ENCODE results near the gene DRD3.

Gene DRD3

GRCh38 chr3:114178770-114179368 lies at the start of gene DRD3:
Gene DRD3 (minus strand): TSS chr3:114179052. CDS start chr3:114171992, 7,060 bp downstream.
- no peak for DNase-seq (ENCODE audit: low read depth)
- TF ChIP-seq CTCF (IDR thresholded peaks at IDR 0.05; ENCODE audit: low read depth, low read length, missing control alignments), result no peak
- no peak within 1 kb of the TSS for H3K4me3 ChIP-seq (ENCODE audit: low read depth, low read length)

- no peak for DNase-seq (ENCODE audit: low read depth)
- no peak overlapping the region for H3K4me3 ChIP-seq (ENCODE audit: low read depth, low read length)
- TF ChIP-seq CTCF (IDR thresholded peaks at IDR 0.05; ENCODE audit: low read depth, low read length, missing control alignments), result no peak
Observed at GRCh38 chr3:114227076-114227475, 48.2 kb upstream of the DRD3 start.

DNA sequence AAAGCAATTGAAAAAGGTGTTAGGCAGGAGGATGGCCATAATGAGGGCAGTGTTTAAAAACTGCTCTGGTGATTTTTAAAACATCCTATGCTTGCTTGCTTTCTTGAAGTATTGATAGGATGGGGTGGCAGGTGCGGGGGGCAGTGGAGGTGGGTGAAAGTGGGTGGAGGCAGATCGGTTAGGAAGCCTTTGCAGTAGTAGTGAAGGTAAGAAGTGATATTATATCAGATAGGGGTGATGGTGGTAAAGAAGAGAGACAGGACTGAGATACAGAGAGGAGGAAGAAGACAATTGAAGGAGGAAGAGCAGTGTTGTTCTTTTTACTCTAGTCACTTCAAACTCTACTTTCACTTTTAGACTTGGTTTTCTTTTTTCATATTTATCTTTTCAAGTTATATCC lies 47.5 kb upstream of the DRD3 start:
- no peak for TF ChIP-seq CTCF (IDR thresholded peaks at IDR 0.05; ENCODE audit: low read depth, low read length, missing control alignments)
- no peak overlapping the region for H3K4me3 ChIP-seq (ENCODE audit: low read depth, low read length)
- no peak for DNase-seq (ENCODE audit: low read depth)

- no peak for DNase-seq (ENCODE audit: low read depth)
- H3K4me3 ChIP-seq (ENCODE audit: low read depth, low read length), result no peak overlapping the region
- TF ChIP-seq CTCF (IDR thresholded peaks at IDR 0.05; ENCODE audit: low read depth, low read length, missing control alignments), result no peak
Observed at GRCh38 chr3:114223143-114223542, 44.3 kb upstream of the DRD3 start.

GRCh38 chr3:114221881-114222264 lies 43.0 kb upstream of the DRD3 start:
- no peak overlapping the region for H3K4me3 ChIP-seq (ENCODE audit: low read depth, low read length)
- DNase-seq (ENCODE audit: low read depth), result no peak
- no peak for TF ChIP-seq CTCF (IDR thresholded peaks at IDR 0.05; ENCODE audit: low read depth, low read length, missing control alignments)

DNA sequence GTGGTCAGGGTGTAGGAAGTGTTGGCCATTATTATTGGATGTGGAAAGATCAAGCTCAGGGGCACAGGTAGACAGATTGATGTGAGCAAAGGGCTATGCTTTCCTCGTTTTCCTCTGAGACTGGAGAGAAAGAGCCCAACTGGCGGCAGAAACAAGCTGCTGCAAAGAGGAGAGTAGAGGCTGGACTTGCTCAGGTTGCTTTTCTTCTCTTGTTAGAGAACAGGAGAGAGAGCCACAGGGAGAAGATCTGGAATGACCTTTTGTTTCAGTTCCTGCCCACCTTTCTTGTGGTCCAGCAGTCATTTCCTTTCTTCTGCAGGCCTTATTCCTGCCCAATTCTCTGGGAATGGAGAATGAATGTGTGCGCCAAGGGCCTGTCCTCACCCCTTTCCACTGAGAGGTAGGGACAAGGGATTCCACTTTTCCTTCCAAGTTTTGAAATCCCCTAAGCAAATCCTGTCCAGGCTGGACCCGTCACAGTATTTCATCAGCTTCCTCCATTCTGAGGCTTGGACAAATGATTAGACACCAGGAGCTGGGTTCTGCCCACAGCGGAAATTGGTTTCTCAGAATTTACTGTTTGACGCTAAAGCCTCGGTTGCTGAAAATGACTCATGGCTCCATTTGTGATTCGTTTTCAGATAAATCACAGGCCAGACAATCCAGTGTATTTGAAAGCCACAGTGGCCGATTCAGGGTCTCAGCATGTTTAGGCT lies 42.5 kb upstream of the DRD3 start:
- H3K4me3 ChIP-seq (ENCODE audit: low read depth, low read length), result no peak overlapping the region
- DNase-seq (ENCODE audit: low read depth), result no peak
- no peak for TF ChIP-seq CTCF (IDR thresholded peaks at IDR 0.05; ENCODE audit: low read depth, low read length, missing control alignments)

- H3K4me3 ChIP-seq (ENCODE audit: low read depth, low read length), result no peak overlapping the region
- TF ChIP-seq CTCF (IDR thresholded peaks at IDR 0.05; ENCODE audit: low read depth, low read length, missing control alignments), result no peak
- DNase-seq (ENCODE audit: low read depth), result no peak
Observed at GRCh38 chr3:114219741-114220140, 40.9 kb upstream of the DRD3 start.

All from GM12864 (cell line).